IMR-90 (cell line): Measurements from ENCODE around the gene BCL2L13.
A peak's percentile ranks its signal among the peaks of the same experiment; 100 is the strongest.

Source experiments
- CTCF ChIP-seq: conservative IDR thresholded peaks from 2 replicates; pipeline ENCODE4 v1.5.1; 2012; ENCODE audit warnings: mild to moderate bottlenecking, low read depth, low read length, improper control_type of control experiment
- MXI1 ChIP-seq: IDR thresholded peaks from 2 replicates; pipeline ENCODE4 v1.6.1; 2012; ENCODE audit warnings: low read depth, mild to moderate bottlenecking, low read length, moderate library complexity, borderline replicate concordance
- POLR2A ChIP-seq: IDR thresholded peaks from 2 replicates; pipeline ENCODE4 v1.6.1; 2012; ENCODE audit warnings: mild to moderate bottlenecking, low read depth, low read length
- RAD21 ChIP-seq: IDR thresholded peaks from 2 replicates; pipeline ENCODE4 v1.6.1; 2012; ENCODE audit warnings: low read length, improper control_type of control experiment

- TF ChIP-seq CTCF (no peak), MXI1 (peak; percentile 70; the same call in 1 of the 2 replicates), RAD21 (no peak), POLR2A (no peak)
Observed at GRCh38 chr22:17773606-17774205, 135.1 kb downstream of the BCL2L13 start.
